GM18511 (cell line): ENCODE measurements around the gene COX15.
A peak's percentile ranks its signal among the peaks of the same experiment; 100 is the strongest.
"Not testable (repeated sequence)": the region's sequence is repeated elsewhere in the genome, so short reads cannot be mapped to it uniquely, and the experiment has no call there.

Experiments
- ATAC-seq: cut with Tn5 transposase; IDR thresholded peaks from one replicate; pipeline ENCODE4 v1.9.1; 2021; ENCODE audit warnings: mild to moderate bottlenecking, moderate library complexity; ENCODE audit not compliant: unreplicated experiment

COX15 gene

GRCh38 chr10:99732033-99732842 lies at the start of gene COX15, which contains the start of gene CUTC:
Gene COX15 (minus strand): TSS chr10:99732127. CDS start chr10:99732049, 78 bp downstream.
Gene CUTC (plus strand): TSS chr10:99732234. CDS start chr10:99732349, 115 bp downstream.
- peak; percentile 88 for ATAC-seq

GRCh38 chr10:99779335-99779734 lies 47.4 kb upstream of the COX15 start:
- ATAC-seq: no peak

- ATAC-seq: no peak
These were observed 46.2 kb upstream of the COX15 start for GRCh38 chr10:99777918-99778714.

- no peak for ATAC-seq
These were observed 43.9 kb upstream of the COX15 start for GRCh38 chr10:99775850-99776249.

- ATAC-seq: no peak
These were observed 38.6 kb upstream of the COX15 start for GRCh38 chr10:99770408-99771045.

- ATAC-seq: no peak
These were observed 37.8 kb upstream of the COX15 start for GRCh38 chr10:99769706-99770105.

- ATAC-seq: no peak
These were observed 36.6 kb upstream of the COX15 start for GRCh38 chr10:99768556-99768955.

- no peak for ATAC-seq
These were observed 36.0 kb upstream of the COX15 start for GRCh38 chr10:99767901-99768300.

GRCh38 chr10:99766302-99766681 lies 34.4 kb upstream of the COX15 start:
- ATAC-seq: peak; percentile 89

- ATAC-seq: no peak
These were observed 33.9 kb upstream of the COX15 start for GRCh38 chr10:99765672-99766301.

- ATAC-seq: no peak
These were observed 29.4 kb upstream of the COX15 start for GRCh38 chr10:99761365-99761764.

GRCh38 chr10:99760321-99760720 lies 28.4 kb upstream of the COX15 start:
- no peak for ATAC-seq

- no peak for ATAC-seq
These were observed 26.4 kb upstream of the COX15 start for GRCh38 chr10:99758211-99758891.

GRCh38 chr10:99756159-99756558 lies 24.2 kb upstream of the COX15 start:
- no peak for ATAC-seq

GRCh38 chr10:99754670-99755069 lies 22.7 kb upstream of the COX15 start:
- no peak for ATAC-seq

GRCh38 chr10:99750641-99751040 lies 18.7 kb upstream of the COX15 start:
- ATAC-seq: no peak

- no peak for ATAC-seq
These were observed 17.0 kb upstream of the COX15 start for GRCh38 chr10:99748823-99749451.

GRCh38 chr10:99746166-99746565 lies 14.2 kb upstream of the COX15 start:
- ATAC-seq: not testable (repeated sequence)

GRCh38 chr10:99743841-99744240 lies 11.9 kb upstream of the COX15 start:
- ATAC-seq: no peak

GRCh38 chr10:99742701-99743100 lies 10.8 kb upstream of the COX15 start:
- ATAC-seq: no peak
